Measurements from ENCODE around the gene BCAS3. TPM values are rescaled to one million over a fixed set of nuclear protein-coding genes. Genes with fewer than 3 reads are reported as not detected.
A peak's percentile ranks its signal among the peaks of the same experiment; 100 is the strongest.

BCAS3 gene
- total RNA-seq, 1 donor from 2014 or later, result 22.6 TPM

GRCh38 chr17:61291451-61292285, 614.0 kb downstream of the BCAS3 start:
- Mint-ChIP-seq H3K27ac (ENCODE audit: unreplicated experiment) (no peak overlapping the region), H3K4me3 (ENCODE audit: unreplicated experiment) (no peak overlapping the region), H3K4me1 (ENCODE audit: low read depth) (peaks cover 19% of the 10 kb centered on the region)

GRCh38 chr17:61294286-61294685, 616.6 kb downstream of the BCAS3 start:
- Mint-ChIP-seq H3K27me3 (ENCODE audit: low read depth) (no peaks in the 10 kb centered on the region), H3K9me3 (ENCODE audit: low read depth) (no peaks in the 10 kb centered on the region), H3K36me3 (ENCODE audit: low read depth) (no peaks in the 10 kb centered on the region), H3K4me1 (ENCODE audit: low read depth) (peaks cover 19% of the 10 kb centered on the region), H3K27ac (ENCODE audit: unreplicated experiment) (no peak overlapping the region), H3K4me3 (ENCODE audit: unreplicated experiment) (no peak overlapping the region)
- DNase-seq (ENCODE audit: low spot score), result no peak
- TF ChIP-seq, protein P1, sequence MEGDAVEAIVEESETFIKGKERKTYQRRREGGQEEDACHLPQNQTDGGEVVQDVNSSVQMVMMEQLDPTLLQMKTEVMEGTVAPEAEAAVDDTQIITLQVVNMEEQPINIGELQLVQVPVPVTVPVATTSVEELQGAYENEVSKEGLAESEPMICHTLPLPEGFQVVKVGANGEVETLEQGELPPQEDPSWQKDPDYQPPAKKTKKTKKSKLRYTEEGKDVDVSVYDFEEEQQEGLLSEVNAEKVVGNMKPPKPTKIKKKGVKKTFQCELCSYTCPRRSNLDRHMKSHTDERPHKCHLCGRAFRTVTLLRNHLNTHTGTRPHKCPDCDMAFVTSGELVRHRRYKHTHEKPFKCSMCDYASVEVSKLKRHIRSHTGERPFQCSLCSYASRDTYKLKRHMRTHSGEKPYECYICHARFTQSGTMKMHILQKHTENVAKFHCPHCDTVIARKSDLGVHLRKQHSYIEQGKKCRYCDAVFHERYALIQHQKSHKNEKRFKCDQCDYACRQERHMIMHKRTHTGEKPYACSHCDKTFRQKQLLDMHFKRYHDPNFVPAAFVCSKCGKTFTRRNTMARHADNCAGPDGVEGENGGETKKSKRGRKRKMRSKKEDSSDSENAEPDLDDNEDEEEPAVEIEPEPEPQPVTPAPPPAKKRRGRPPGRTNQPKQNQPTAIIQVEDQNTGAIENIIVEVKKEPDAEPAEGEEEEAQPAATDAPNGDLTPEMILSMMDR (IDR thresholded peaks at IDR 0.05), result no peak

More at GRCh38 chr17:61291451-61292285, 614.0 kb downstream of the BCAS3 start:
- TF ChIP-seq, protein P1 (IDR thresholded peaks at IDR 0.05), result no peak
- Mint-ChIP-seq H3K27me3 (ENCODE audit: low read depth) (no peaks in the 10 kb centered on the region), H3K9me3 (ENCODE audit: low read depth) (no peaks in the 10 kb centered on the region), H3K36me3 (ENCODE audit: low read depth) (no peaks in the 10 kb centered on the region)
- no peak for DNase-seq (ENCODE audit: low spot score)

- no peak for DNase-seq (ENCODE audit: low spot score)
- H3K36me3 Mint-ChIP-seq (ENCODE audit: low read depth), result no peaks in the 10 kb centered on the region
- H3K27me3 Mint-ChIP-seq (ENCODE audit: low read depth), result no peaks in the 10 kb centered on the region
- H3K4me3 Mint-ChIP-seq (ENCODE audit: unreplicated experiment), result no peak overlapping the region
- peaks cover 19% of the 10 kb centered on the region for H3K4me1 Mint-ChIP-seq (ENCODE audit: low read depth)
- no peaks in the 10 kb centered on the region for H3K9me3 Mint-ChIP-seq (ENCODE audit: low read depth)
- peak overlapping the region; percentile 22 for H3K27ac Mint-ChIP-seq (ENCODE audit: unreplicated experiment)
- TF ChIP-seq, protein P1 (IDR thresholded peaks at IDR 0.05), result no peak
These were observed 617.1 kb downstream of the BCAS3 start for GRCh38 chr17:61294777-61295176.

- peaks cover 28% of the 10 kb centered on the region for H3K4me1 Mint-ChIP-seq (ENCODE audit: low read depth)
- TF ChIP-seq, protein P1 (IDR thresholded peaks at IDR 0.05), result no peak
- no peaks in the 10 kb centered on the region for H3K36me3 Mint-ChIP-seq (ENCODE audit: low read depth)
- H3K4me3 Mint-ChIP-seq (ENCODE audit: unreplicated experiment), result no peak overlapping the region
- no peak for DNase-seq (ENCODE audit: low spot score)
- H3K27me3 Mint-ChIP-seq (ENCODE audit: low read depth), result no peaks in the 10 kb centered on the region
- H3K9me3 Mint-ChIP-seq (ENCODE audit: low read depth), result no peaks in the 10 kb centered on the region
- no peak overlapping the region for H3K27ac Mint-ChIP-seq (ENCODE audit: unreplicated experiment)
These were observed 618.4 kb downstream of the BCAS3 start for GRCh38 chr17:61296058-61296457.

GRCh38 chr17:61299517-61300513, 622.2 kb downstream of the BCAS3 start:
- no peak overlapping the region for H3K27ac Mint-ChIP-seq (ENCODE audit: unreplicated experiment)
- peaks cover 13% of the 10 kb centered on the region for H3K4me1 Mint-ChIP-seq (ENCODE audit: low read depth)
- DNase-seq (ENCODE audit: low spot score), result no peak
- no peaks in the 10 kb centered on the region for H3K36me3 Mint-ChIP-seq (ENCODE audit: low read depth)
- TF ChIP-seq, protein P1 (IDR thresholded peaks at IDR 0.05), result no peak
- no peaks in the 10 kb centered on the region for H3K27me3 Mint-ChIP-seq (ENCODE audit: low read depth)
- no peak overlapping the region for H3K4me3 Mint-ChIP-seq (ENCODE audit: unreplicated experiment)
- H3K9me3 Mint-ChIP-seq (ENCODE audit: low read depth), result no peaks in the 10 kb centered on the region
